GM12875 (cell line): Measurements from ENCODE around the gene NHS.

Source experiments
- H3K4me3 ChIP-seq: one replicate; pipeline ENCODE4 v1.5.1; 2011; ENCODE audit warnings: low read depth, low read length, control low read depth
- CTCF ChIP-seq: IDR thresholded peaks from 2 replicates; pipeline ENCODE4 v1.5.1; 2011; ENCODE audit warnings: low read depth, mild to moderate bottlenecking, control low read depth, inconsistent platforms, low read length, moderate library complexity, borderline replicate concordance; ENCODE audit not compliant: insufficient read depth

Gene NHS

GRCh38 chrX:17643528-17643927 is 268.5 kb downstream of the NHS start:
- TF ChIP-seq CTCF, result no peak
- H3K4me3 ChIP-seq, result no peak overlapping the region

GRCh38 chrX:17644001-17644400 is 269.0 kb downstream of the NHS start:
- no peak for TF ChIP-seq CTCF
- no peak overlapping the region for H3K4me3 ChIP-seq

GRCh38 chrX:17654116-17654515 is 279.1 kb downstream of the NHS start:
- no peak for TF ChIP-seq CTCF
- no peak overlapping the region for H3K4me3 ChIP-seq

DNA sequence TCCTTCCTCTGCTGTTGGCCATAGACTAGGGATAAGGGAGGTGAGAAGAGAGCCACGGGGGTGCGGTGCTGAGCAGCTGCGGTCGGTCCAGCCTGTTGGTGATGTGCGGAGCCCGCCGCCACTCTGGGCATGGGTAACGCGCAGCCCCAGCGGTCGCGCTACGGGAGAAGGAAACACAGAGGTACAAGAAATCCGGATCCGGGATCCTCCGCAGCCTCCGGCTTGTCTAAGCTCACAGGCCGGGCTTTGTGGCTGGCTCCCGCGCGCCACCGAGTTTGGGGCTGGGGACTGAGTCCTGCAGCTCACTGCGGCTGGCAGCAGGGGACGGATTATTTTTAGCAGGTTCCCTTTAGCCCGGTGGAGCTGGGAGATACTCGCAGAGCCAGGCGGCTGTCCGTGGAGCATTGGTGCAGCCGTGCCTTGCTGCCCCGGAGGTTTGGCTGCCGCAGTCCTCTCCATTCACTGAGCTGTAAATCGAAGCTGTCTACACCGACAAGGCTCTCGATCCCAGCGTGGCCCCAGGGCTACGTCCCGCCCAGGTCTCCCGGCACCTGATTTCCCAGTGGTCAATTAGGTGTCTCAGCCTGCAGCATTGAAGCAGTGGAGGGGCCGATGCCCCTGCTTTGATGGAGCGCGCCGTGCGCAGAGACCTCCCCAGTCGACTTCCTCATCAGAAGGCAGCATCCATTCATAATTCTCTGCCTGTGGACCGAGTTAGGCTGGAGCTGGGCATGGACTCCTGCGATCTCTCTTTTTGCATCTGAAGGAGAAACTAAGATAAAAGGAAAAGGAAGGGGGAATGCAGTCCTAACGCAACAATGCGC is 280.4 kb downstream of the NHS start:
- TF ChIP-seq CTCF, result no peak
- H3K4me3 ChIP-seq, result no peak overlapping the region

DNA sequence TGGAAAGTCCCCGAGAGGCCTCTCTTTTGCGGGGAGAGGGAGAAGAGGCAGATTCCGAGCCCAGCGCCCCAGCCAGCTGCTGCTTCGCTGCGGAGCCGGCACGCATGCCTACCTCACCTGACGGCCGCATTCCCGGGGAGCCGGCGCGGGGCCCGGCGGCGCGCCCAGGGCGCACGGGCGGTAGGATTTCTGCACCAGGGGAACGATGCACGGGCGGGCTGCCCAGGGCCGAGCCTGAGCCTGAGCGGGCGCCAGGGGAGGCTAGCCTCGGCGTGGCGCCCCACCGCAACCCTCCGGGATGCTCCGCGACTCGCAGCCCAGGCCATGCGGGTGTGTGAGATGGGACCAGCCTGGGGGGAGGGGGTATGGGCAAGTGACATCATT is 281.0 kb downstream of the NHS start:
- no peak overlapping the region for H3K4me3 ChIP-seq

GRCh38 chrX:17656556-17656955 is 281.6 kb downstream of the NHS start:
- TF ChIP-seq CTCF, result no peak

More for the DNA sequence above, 281.0 kb downstream of the NHS start:
- no peak for TF ChIP-seq CTCF

GRCh38 chrX:17662391-17662790 is 287.4 kb downstream of the NHS start:
- no peak overlapping the region for H3K4me3 ChIP-seq
- TF ChIP-seq CTCF, result no peak

More at GRCh38 chrX:17656556-17656955, 281.6 kb downstream of the NHS start:
- H3K4me3 ChIP-seq, result no peak overlapping the region
